ENCODE data around the gene GNA15.
"Not testable (repeated sequence)": the region's sequence is repeated elsewhere in the genome, so short reads cannot be mapped to it uniquely, and the experiment has no call there.

Gene GNA15

GRCh38 chr19:3190921-3191805 lies 55.3 kb downstream of the GNA15 start:
- no peak for DNase-seq (ENCODE audit: low read depth)

DNA sequence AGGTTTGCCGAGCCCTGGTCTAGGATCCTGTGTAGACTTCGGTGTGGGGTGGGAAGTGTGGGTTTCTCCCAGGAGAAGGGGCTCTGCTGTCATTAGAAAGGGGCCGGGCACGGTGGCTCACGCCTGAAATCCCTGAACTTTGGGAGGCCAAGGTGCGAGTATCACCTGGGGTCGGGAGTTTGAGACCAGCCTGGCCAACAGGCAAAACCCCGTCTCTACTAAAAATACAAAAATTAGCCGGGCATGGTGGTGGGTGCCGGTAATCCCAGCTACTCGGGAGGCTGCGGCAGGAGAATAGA lies 55.9 kb downstream of the GNA15 start:
- DNase-seq (ENCODE audit: low read depth) = not testable (repeated sequence)

GRCh38 chr19:3192228-3192635 lies 56.4 kb downstream of the GNA15 start:
- DNase-seq (ENCODE audit: low read depth) = no peak

DNA sequence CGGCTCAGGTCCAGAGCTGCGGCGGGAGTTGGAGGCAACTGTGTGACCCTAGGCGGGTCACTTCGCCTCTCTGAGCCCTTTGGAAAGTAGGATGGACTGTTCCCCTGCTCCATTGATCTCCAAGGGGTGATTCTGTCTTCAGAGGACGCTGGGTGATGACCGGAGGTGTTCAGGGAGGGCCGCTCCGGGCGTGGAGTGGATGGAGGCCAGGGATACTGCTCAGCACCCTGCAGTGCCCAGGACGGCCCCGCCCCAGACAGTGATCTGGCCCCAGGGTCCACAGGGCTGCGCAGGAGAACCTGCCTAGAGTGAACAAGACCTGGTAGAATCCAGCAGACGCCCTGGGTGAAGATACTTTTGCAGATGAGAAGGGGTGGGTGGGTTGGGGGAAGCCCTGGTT lies 56.9 kb downstream of the GNA15 start:
- DNase-seq (ENCODE audit: low read depth) = no peak

DNA sequence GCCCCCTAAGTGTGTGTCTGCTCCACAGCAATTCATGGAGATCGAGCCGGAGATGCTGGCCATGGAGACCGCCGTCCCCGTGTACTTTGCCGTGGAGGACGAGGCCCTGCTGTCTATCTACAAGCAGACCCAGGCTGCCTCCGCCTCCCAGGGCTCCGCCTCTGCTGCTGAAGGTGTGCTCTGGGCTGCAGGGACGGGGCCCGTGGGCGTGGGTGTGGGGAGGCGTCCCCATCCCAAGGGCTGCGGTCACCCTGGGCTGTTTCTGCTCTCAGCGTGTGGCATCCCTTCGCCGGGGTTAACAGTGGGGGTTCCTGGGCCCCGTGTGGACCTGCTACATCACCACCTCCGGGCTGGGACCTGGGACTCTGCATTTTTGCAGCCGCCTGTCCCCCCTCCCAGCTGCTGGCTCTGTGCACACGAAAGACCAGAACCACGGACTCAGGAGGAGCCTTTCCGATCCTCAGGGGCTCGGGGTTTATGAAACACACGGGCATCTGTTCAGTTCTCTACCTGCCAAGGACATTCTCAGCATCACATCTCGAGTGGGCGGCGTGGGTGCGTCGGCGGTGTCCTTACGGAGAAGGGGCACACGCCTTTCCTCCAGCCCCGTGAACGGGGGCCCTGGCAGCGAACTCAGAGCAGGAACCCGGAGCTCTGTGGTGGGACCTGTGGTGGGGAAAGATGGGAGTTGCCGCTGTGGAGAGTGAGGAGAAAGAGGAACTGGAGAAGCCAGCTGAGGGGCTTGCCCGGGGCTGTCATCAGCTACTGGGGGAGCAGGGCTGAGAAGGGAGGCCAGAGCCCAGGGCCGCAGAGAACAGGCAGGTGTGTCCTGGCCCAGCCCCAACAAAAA lies 57.6 kb downstream of the GNA15 start:
- no peak for DNase-seq (ENCODE audit: low read depth)

DNA sequence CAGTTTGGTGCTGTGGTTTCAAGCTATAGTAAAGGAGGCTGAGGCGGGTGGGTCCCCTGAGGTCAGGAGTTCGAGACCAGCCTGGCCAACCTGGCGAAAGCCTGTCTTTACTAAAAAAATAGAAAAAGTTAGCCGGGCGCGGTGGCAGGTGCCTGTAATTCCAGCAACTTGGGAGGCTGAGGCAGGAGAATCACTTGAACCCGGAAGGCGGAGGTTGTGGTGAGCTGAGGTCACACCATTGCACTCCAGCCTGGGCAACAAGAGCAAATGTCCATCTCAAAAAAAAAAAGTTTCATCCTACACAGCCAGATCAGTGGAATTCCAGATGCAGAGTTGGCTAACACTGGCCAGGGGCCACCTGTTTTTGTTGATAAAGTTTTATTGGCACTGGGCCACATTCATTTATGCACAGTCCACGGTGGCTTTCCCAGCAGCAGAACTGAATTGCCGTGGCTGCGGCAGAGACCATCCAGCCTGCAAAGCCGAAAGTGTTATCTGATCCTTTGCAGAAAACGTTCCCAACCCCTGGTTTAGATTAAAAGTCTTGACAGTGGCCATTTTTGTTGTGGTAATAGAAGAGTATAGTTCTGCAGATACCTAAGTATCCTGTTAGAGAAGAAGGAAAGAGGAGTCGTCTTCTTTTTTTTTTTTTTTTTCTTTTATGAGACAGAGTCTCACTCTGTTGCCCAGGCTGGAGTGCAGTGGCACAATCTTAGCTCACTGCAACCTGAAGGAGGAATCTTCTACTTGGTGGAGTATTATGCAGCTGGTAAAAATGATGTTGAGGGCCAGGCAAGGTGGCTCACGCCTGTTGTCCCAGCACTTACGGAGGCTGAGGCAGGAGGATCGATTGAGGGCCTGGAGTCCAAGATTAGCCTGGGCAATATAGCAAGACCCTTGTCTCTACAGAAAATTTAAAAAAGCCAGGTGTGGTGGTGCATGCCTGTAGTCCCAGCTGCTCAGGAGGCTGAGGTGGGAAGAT lies 58.6 kb downstream of the GNA15 start:
- DNase-seq (ENCODE audit: low read depth) = no peak

GRCh38 chr19:3196064-3196932 lies 60.5 kb downstream of the GNA15 start:
- DNase-seq (ENCODE audit: low read depth) = no peak

DNA sequence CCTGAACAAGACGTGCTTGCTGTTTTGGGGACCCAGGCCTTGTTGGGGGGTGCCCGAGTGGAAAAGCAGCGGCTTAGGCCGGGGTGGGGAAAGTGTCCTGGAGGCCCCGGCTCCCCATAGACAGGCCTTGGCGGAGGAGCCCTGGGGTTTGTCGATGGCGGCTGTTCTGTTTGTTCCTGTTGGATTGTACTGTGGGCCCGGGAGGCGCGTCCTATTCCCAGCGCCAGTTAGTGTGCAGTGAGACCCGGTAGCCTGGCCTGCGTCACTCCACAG lies 61.0 kb downstream of the GNA15 start:
- no peak for DNase-seq (ENCODE audit: low read depth)

- no peak for DNase-seq (ENCODE audit: low read depth)
These were observed 63.3 kb downstream of the GNA15 start for GRCh38 chr19:3198901-3199700.

GRCh38 chr19:3201072-3201700 lies 65.4 kb downstream of the GNA15 start:
- no peak for DNase-seq (ENCODE audit: low read depth)

DNA sequence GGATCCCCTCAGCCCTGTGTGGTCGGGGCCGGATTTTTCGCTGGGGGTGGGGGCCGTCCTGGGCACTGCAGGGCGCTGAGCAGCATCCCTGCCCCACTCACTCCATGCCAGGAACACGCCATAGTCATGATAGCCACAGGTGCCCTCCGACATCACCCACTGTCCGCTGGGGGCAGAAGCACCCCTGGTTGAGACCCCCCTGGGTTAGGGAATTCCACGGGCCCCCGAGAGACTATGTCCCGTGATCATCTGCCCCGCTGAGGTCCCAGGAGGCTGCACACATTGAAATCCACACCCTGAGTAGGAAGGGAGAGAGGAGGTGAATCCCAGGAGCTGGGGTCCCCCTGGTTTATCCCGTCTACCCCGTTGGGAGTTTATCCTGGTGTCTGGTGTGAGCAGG lies 66.1 kb downstream of the GNA15 start:
- DNase-seq (ENCODE audit: low read depth) = no peak

GRCh38 chr19:3202346-3202745 lies 66.5 kb downstream of the GNA15 start:
- DNase-seq (ENCODE audit: low read depth) = no peak

DNA sequence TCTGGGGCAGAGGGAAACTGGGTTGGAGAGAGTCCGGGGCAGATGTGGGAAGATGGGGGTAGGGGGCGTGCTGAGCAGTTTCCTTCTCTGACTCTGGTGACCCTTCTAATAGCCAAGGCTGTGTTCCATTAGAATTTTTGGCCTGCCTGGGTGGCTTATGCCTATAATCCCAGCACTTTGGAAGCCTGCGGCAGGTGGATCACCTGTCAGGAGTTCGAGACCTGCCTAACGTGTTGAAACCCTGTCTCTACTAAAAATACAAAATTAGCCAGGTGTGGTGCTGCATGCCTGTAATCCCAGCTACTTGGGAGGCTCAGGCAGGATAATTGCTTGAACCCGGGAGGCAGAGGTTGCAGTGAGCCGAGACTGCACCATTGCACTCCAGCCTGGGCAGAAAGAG lies 67.1 kb downstream of the GNA15 start:
- not testable (repeated sequence) for DNase-seq (ENCODE audit: low read depth)

DNA sequence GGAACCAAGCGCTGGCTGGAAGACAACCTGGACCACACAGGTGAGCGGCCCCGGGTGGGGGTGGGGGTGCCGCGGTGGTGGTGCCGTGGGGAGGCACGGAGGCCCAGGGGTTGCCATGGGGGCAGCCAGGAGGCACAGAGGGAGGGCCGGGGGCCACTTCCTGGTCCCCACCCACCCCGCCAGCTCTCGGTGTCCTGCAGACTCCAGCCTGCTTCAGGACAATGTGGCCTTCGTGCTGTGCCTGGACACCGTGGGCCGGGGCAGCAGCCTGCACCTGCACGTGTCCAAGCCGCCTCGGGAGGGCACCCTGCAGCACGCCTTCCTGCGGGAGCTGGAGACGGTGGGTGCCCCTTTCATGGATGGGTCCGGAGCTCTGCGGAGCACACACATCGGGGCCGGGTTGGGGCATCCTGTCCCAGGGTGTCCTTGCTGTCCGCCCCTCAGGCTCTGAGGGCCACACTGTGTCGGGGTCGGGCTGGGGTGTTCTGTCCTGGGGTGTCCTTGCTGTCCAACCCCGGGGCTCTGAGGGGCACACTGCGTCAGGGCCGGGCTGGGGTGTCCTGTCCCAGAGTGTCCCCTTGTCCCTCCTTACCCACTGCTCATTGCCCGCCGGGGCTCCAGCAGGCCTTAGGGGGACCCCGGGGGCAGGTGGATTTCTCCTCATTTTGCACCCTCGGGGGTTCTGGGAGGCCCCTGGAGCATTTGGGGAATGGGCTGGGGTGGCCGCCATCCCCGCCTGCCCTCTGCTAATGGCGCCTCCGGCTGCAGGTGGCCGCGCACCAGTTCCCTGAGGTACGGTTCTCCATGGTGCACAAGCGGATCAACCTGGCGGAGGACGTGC lies 68.2 kb downstream of the GNA15 start:
- no peak for DNase-seq (ENCODE audit: low read depth)

DNA sequence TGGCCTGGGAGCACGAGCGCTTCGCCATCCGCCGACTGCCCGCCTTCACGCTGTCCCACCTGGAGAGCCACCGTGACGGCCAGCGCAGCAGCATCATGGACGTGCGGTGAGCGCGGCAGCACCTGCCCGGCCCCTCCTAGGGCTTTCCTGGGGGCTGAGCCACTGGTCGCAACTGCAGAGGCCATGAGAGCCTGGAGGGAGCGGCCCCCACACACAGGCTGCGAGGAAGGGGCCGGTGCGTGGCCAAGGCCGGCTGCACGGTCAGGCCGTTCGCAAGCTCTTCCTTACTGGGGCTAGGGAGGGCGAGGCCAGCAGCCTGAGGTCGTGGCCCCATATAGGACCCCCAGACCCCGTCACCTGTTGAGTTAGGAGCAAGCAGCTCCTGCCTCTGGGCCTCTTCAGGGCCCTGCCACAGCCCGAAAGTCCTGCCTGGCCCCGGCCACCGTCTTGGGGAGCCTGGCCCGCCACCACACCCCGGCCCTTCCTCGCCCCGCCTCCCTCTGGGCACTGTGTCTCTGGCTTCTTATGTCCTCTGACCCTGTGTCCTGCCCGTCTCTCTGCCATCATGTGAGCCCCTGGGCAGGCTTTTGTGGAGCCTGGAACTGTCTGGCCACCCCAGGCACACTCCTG lies 68.9 kb downstream of the GNA15 start:
- DNase-seq (ENCODE audit: low read depth) = no peak

DNA sequence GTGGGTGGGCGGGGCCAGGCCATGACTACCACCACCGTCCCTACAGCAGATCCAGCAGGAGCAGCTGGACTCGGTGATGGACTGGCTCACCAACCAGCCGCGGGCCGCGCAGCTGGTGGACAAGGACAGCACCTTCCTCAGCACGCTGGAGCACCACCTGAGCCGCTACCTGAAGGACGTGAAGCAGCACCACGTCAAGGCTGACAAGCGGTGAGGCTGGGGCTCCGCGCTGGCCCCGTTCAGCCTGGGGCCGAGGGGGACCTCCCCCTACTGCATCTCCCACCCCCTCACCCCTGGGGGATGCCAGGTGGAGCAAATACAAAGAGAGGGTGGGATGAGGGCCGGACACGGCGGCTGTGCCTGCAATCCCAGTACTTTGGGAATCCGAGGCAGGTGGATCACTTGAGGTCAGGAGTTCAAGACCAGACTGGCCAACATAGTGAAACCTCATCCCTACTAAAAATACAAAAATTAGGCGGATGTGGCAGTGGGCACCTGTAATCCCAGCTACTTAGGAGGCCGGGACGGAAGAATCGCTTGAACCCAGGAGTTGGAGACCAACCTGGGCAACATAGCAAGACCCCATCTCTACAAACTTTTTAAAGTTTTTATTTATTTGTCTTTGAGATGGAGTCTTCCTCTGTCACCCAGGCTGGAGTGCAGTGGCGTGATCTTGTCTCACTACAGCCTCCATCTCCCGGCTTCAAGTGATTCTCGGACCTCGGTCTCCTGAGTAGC lies 70.6 kb downstream of the GNA15 start:
- no peak for DNase-seq (ENCODE audit: low read depth)

DNA sequence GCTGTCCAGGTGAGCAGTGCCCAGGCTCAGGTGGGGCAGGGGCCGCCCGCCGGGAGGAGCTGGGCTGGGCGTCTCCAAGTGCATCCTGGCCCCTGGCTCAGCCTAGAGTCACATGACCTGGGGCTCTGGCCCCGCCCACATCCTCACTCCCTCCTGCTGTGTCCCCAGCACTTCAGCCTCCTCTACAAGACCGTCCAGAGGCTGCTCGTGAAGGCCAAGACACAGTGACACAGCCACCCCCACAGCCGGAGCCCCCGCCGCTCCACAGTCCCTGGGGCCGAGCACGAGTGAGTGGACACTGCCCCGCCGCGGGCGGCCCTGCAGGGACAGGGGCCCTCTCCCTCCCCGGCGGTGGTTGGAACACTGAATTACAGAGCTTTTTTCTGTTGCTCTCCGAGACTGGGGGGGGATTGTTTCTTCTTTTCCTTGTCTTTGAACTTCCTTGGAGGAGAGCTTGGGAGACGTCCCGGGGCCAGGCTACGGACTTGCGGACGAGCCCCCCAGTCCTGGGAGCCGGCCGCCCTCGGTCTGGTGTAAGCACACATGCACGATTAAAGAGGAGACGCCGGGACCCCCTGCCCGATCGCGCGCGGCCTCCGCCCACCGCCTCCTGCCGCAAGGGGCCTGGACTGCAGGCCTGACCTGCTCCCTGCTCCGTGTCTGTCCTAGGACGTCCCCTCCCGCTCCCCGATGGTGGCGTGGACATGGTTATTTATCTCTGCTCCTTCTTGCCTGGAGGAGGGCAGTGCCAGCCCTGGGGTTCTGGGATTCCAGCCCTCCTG lies 71.8 kb downstream of the GNA15 start:
- DNase-seq (ENCODE audit: low read depth) = no peak
